Measurements from ENCODE around the gene LIMS1.

The LIMS1 gene

DNA sequence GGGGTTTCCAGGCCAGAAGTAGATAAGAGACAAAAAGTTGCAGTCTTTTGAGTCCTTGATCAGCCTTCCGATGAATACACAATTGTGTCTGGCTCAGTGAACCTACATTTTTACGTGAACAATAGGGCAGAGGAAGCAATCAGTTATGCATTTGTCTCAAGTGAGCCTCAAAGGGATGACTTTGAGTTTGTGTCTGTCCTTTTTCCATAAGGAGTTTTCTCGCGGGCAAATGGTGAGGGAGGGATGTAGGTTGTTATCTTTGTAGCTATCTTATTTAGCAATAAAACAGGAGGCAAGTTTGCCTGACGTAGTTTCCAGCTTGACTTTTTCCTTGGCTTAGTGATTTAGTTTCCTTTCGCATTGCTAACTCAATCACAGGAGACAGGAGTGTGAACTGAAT, 119.6 kb downstream of the LIMS1 start:
- TF ChIP-seq EP300 (IDR thresholded peaks at IDR 0.05; ENCODE audit: borderline replicate concordance), result peak; percentile 26; the same call in 1 of the 2 replicates

GRCh38 chr2:108678198-108678651, 144.0 kb downstream of the LIMS1 start:
- TF ChIP-seq EP300 (IDR thresholded peaks at IDR 0.05; ENCODE audit: borderline replicate concordance) (peak; percentile 61; the same call in 1 of the 2 replicates), NFIC (IDR thresholded peaks at IDR 0.05) (peak; percentile 22; the same call in 1 of the 2 replicates), REST (IDR thresholded peaks at IDR 0.05; ENCODE audit: low read depth) (peak; percentile 38; the same call in 1 of the 2 replicates), TCF12 (IDR thresholded peaks at IDR 0.05; ENCODE audit: low read depth) (peak; percentile 63; the same call in 1 of the 2 replicates)

GRCh38 chr2:108691447-108691846, 157.2 kb downstream of the LIMS1 start:
- TF ChIP-seq NFIC (IDR thresholded peaks at IDR 0.05) (no peak), RAD21 (IDR thresholded peaks at IDR 0.05; ENCODE audit: low read depth) (no peak), YY1 (IDR thresholded peaks at IDR 0.05; ENCODE audit: low read depth) (no peak), REST (IDR thresholded peaks at IDR 0.05; ENCODE audit: low read depth) (no peak), TEAD4 (IDR thresholded peaks at IDR 0.05) (no peak), TCF12 (IDR thresholded peaks at IDR 0.05; ENCODE audit: low read depth) (no peak)
- TF ChIP-seq, protein P1, sequence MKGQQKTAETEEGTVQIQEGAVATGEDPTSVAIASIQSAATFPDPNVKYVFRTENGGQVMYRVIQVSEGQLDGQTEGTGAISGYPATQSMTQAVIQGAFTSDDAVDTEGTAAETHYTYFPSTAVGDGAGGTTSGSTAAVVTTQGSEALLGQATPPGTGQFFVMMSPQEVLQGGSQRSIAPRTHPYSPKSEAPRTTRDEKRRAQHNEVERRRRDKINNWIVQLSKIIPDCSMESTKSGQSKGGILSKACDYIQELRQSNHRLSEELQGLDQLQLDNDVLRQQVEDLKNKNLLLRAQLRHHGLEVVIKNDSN (IDR thresholded peaks at IDR 0.05), result no peak

DNA sequence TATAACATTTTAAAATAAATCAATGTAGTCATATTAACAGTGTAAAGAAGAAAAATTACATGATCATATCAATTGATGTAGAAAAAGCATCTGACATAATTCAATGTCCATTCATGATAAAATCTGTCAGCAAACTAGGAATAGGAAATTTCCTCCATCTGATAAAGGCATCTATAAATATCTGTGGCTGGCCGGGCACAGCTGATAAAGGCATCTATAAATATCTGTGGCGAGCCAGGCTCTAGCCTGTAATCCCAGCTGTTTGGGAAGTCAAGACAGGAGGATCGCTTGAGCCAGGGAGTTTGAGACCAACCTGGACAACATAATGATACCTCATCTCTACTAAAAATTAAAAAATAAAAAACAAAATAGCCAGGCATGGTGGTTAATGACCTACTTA, 166.9 kb downstream of the LIMS1 start:
- TF ChIP-seq FOXM1 (IDR thresholded peaks at IDR 0.05; ENCODE audit: borderline replicate concordance, low read depth) (no peak), MAX (IDR thresholded peaks at IDR 0.05) (no peak), TEAD4 (IDR thresholded peaks at IDR 0.05) (no peak), TAF1 (IDR thresholded peaks at IDR 0.05; ENCODE audit: low read depth) (no peak), NFIC (IDR thresholded peaks at IDR 0.05) (no peak)

GRCh38 chr2:108701806-108702205, 167.5 kb downstream of the LIMS1 start:
- TF ChIP-seq CEBPB (IDR thresholded peaks at IDR 0.05), result no peak
- TF ChIP-seq RAD21 (IDR thresholded peaks at IDR 0.05; ENCODE audit: low read depth), result no peak
- no peak for TF ChIP-seq EGR1 (IDR thresholded peaks at IDR 0.05)
- no peak for TF ChIP-seq TCF12 (IDR thresholded peaks at IDR 0.05; ENCODE audit: low read depth)
- TF ChIP-seq, protein P1 (IDR thresholded peaks at IDR 0.05), result no peak
- TF ChIP-seq CREB1 (IDR thresholded peaks at IDR 0.05; ENCODE audit: low read depth), result no peak
- no peak for TF ChIP-seq MAX (IDR thresholded peaks at IDR 0.05)
- TF ChIP-seq YY1 (IDR thresholded peaks at IDR 0.05; ENCODE audit: low read depth), result no peak
- TF ChIP-seq ZBTB7A (IDR thresholded peaks at IDR 0.05; ENCODE audit: low read depth), result no peak

DNA sequence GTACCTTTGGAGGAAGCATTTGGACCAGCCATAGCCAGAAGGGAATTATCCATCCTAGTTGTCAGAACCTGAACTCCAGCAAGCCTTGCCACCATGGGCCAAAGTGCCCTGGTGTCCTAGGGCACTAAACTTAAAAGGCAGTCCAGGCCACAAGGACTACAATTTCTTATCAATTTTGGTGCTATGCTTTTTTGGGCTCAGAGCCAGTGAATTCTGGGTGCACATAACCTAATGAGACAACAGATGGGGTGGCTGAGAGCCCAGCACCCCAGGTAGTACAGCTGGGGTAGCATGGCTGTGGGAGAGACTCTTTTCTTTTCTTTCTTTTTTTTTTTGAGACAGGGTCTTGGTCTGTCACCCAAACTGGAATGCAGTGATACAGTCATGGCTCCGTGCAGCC, 170.6 kb downstream of the LIMS1 start:
- no peak for TF ChIP-seq REST (IDR thresholded peaks at IDR 0.05; ENCODE audit: low read depth)
- no peak for TF ChIP-seq MAX (IDR thresholded peaks at IDR 0.05)
- no peak for TF ChIP-seq TAF1 (IDR thresholded peaks at IDR 0.05; ENCODE audit: low read depth)
- no peak for TF ChIP-seq NFIC (IDR thresholded peaks at IDR 0.05)
- TF ChIP-seq FOXM1 (IDR thresholded peaks at IDR 0.05; ENCODE audit: borderline replicate concordance, low read depth), result no peak
- no peak for TF ChIP-seq TCF12 (IDR thresholded peaks at IDR 0.05; ENCODE audit: low read depth)
- no peak for TF ChIP-seq ZBTB7A (IDR thresholded peaks at IDR 0.05; ENCODE audit: low read depth)
- no peak for TF ChIP-seq EGR1 (IDR thresholded peaks at IDR 0.05)
- TF ChIP-seq CEBPB (IDR thresholded peaks at IDR 0.05), result no peak
- TF ChIP-seq RAD21 (IDR thresholded peaks at IDR 0.05; ENCODE audit: low read depth), result no peak
- TF ChIP-seq CREB1 (IDR thresholded peaks at IDR 0.05; ENCODE audit: low read depth), result no peak
- TF ChIP-seq YY1 (IDR thresholded peaks at IDR 0.05; ENCODE audit: low read depth), result no peak
- TF ChIP-seq TEAD4 (IDR thresholded peaks at IDR 0.05), result no peak
- TF ChIP-seq EP300 (IDR thresholded peaks at IDR 0.05; ENCODE audit: borderline replicate concordance), result no peak
- TF ChIP-seq, protein P1 (IDR thresholded peaks at IDR 0.05), result no peak

All from Ishikawa (cell line).